ENCODE measurements around the gene LTB. TPM values are rescaled to one million over a fixed set of nuclear protein-coding genes. Genes with fewer than 3 reads are reported as not detected.

Gene LTB
- total and polyA plus RNA-seq, 2 of the 13 experiments (the other 11 are each of a cell fraction or from before 2014, with no cell fraction given): 0.09 to 0.22 TPM

DNA sequence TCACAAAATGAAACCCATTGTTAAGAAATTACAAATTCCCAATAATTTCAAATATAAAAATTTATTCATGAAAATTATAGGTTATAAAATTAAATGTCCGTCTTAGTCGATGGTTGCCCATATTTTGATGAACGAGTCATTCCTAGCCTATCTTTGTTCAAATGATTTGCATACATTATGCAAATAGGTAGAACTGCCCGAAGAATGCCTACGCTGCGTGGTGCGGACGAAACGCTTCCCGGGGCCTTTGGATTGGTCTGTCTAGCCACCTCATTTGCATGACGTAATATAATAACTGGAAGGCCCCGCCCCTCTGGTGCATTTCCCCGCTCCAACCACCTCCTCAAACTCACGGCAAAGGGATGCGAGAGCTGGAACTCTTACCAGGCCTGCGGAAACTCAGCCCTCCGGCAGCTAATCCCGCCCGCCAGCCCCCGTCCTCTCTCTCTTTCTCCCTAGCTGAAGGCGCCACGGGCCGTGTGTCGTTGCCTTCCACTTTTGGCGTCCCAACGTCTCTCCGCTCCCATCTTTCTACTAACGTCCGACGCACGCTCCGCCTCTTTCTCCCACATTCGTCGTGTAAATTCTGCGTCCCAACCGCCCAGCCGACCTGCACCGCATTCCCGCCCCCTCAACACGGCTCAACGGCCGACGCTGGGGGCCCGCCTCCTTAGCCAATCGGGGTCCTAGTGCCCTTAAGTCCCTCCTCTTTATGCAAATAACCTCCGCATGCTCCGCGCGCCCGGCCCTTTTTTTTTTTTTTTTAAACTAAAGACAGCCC lies 37.8 kb upstream of the LTB start (continued):
- TF ChIP-seq, protein P1, sequence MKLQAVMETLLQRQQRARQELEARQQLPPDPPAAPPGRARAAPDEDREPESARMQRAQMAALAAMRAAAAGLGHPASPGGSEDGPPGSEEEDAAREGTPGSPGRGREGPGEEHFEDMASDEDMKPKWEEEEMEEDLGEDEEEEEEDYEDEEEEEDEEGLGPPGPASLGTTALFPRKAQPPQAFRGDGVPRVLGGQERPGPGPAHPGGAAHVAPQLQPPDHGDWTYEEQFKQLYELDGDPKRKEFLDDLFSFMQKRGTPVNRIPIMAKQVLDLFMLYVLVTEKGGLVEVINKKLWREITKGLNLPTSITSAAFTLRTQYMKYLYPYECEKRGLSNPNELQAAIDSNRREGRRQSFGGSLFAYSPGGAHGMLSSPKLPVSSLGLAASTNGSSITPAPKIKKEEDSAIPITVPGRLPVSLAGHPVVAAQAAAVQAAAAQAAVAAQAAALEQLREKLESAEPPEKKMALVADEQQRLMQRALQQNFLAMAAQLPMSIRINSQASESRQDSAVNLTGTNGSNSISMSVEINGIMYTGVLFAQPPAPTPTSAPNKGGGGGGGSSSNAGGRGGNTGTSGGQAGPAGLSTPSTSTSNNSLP (IDR thresholded peaks at IDR 0.05; ENCODE audit: low read depth, low read length): peak; percentile 56
- TF ChIP-seq HNRNPH1 (optimal IDR thresholded peaks at IDR 0.05; ENCODE audit: low read depth, low read length): peak; percentile 66
- TF ChIP-seq, protein P2, sequence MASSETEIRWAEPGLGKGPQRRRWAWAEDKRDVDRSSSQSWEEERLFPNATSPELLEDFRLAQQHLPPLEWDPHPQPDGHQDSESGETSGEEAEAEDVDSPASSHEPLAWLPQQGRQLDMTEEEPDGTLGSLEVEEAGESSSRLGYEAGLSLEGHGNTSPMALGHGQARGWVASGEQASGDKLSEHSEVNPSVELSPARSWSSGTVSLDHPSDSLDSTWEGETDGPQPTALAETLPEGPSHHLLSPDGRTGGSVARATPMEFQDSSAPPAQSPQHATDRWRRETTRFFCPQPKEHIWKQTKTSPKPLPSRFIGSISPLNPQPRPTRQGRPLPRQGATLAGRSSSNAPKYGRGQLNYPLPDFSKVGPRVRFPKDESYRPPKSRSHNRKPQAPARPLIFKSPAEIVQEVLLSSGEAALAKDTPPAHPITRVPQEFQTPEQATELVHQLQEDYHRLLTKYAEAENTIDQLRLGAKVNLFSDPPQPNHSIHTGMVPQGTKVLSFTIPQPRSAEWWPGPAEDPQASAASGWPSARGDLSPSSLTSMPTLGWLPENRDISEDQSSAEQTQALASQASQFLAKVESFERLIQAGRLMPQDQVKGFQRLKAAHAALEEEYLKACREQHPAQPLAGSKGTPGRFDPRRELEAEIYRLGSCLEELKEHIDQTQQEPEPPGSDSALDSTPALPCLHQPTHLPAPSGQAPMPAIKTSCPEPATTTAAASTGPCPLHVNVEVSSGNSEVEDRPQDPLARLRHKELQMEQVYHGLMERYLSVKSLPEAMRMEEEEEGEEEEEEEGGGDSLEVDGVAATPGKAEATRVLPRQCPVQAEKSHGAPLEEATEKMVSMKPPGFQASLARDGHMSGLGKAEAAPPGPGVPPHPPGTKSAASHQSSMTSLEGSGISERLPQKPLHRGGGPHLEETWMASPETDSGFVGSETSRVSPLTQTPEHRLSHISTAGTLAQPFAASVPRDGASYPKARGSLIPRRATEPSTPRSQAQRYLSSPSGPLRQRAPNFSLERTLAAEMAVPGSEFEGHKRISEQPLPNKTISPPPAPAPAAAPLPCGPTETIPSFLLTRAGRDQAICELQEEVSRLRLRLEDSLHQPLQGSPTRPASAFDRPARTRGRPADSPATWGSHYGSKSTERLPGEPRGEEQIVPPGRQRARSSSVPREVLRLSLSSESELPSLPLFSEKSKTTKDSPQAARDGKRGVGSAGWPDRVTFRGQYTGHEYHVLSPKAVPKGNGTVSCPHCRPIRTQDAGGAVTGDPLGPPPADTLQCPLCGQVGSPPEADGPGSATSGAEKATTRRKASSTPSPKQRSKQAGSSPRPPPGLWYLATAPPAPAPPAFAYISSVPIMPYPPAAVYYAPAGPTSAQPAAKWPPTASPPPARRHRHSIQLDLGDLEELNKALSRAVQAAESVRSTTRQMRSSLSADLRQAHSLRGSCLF (CRISPR knock-in tag; IDR thresholded peaks at IDR 0.05; ENCODE audit: borderline replicate concordance): no peak
- TF ChIP-seq, protein P3, sequence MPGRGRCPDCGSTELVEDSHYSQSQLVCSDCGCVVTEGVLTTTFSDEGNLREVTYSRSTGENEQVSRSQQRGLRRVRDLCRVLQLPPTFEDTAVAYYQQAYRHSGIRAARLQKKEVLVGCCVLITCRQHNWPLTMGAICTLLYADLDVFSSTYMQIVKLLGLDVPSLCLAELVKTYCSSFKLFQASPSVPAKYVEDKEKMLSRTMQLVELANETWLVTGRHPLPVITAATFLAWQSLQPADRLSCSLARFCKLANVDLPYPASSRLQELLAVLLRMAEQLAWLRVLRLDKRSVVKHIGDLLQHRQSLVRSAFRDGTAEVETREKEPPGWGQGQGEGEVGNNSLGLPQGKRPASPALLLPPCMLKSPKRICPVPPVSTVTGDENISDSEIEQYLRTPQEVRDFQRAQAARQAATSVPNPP (CRISPR knock-in tag; IDR thresholded peaks at IDR 0.05): peak; percentile 94
- 0 out of 2 replicates have a peak, but pooled peaks have one; percentile 24 for TF ChIP-seq ZNF263 (CRISPR knock-in tag; IDR thresholded peaks at IDR 0.05)
- 0 out of 2 replicates have a peak, but pooled peaks have one; percentile 57 for TF ChIP-seq KLF15 (CRISPR knock-in tag; IDR thresholded peaks at IDR 0.05; ENCODE audit: borderline replicate concordance)
- peak; percentile 37; the same call in 1 of the 2 replicates for TF ChIP-seq NR2C2 (CRISPR knock-in tag; IDR thresholded peaks at IDR 0.05; ENCODE audit: borderline replicate concordance)
- TF ChIP-seq PAF1 (CRISPR knock-in tag; IDR thresholded peaks at IDR 0.05): no peak
- TF ChIP-seq, protein P4, sequence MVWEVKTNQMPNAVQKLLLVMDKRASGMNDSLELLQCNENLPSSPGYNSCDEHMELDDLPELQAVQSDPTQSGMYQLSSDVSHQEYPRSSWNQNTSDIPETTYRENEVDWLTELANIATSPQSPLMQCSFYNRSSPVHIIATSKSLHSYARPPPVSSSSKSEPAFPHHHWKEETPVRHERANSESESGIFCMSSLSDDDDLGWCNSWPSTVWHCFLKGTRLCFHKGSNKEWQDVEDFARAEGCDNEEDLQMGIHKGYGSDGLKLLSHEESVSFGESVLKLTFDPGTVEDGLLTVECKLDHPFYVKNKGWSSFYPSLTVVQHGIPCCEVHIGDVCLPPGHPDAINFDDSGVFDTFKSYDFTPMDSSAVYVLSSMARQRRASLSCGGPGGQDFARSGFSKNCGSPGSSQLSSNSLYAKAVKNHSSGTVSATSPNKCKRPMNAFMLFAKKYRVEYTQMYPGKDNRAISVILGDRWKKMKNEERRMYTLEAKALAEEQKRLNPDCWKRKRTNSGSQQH (CRISPR knock-in tag; IDR thresholded peaks at IDR 0.05; ENCODE audit: low read depth): no peak
- TF ChIP-seq SAFB2 (CRISPR knock-in tag; IDR thresholded peaks at IDR 0.05; ENCODE audit: borderline replicate concordance, low read depth): 0 out of 2 replicates have a peak, but pooled peaks have one; percentile 59
- TF ChIP-seq DMAP1 (CRISPR knock-in tag; IDR thresholded peaks at IDR 0.05): peak; percentile 43; the same call in 1 of the 2 replicates
- 0 out of 2 replicates have a peak, but pooled peaks have one; percentile 42 for TF ChIP-seq ZNF143 (CRISPR knock-in tag; IDR thresholded peaks at IDR 0.05)
- TF ChIP-seq FOXJ3 (CRISPR knock-in tag; IDR thresholded peaks at IDR 0.05; ENCODE audit: borderline replicate concordance): no peak
- TF ChIP-seq ARNT2 (CRISPR knock-in tag; IDR thresholded peaks at IDR 0.05; ENCODE audit: low read depth): peak; percentile 91
- TF ChIP-seq JDP2 (CRISPR knock-in tag; IDR thresholded peaks at IDR 0.05; ENCODE audit: borderline replicate concordance): no peak
- no peak; the same call in 1 of the 2 replicates for TF ChIP-seq ZNF546 (CRISPR knock-in tag; conservative IDR thresholded peaks at IDR 0.05)
- TF ChIP-seq U2AF2 (IDR thresholded peaks at IDR 0.05; ENCODE audit: low read depth, low read length): no peak
- TF ChIP-seq ARNTL (CRISPR knock-in tag; IDR thresholded peaks at IDR 0.05): peak; percentile 82; the same call in 1 of the 2 replicates
